Activated effector memory CD4-positive, alpha-beta T cell treated with Interleukin-2 at 50 U/mL for 16 hours (primary cell): ENCODE measurements around the gene DHRS1.

Experiments used
- DNase-seq: peaks from one replicate; pipeline ENCODE4 v3.0.0-alpha.2; 2020

The DHRS1 gene

DNA sequence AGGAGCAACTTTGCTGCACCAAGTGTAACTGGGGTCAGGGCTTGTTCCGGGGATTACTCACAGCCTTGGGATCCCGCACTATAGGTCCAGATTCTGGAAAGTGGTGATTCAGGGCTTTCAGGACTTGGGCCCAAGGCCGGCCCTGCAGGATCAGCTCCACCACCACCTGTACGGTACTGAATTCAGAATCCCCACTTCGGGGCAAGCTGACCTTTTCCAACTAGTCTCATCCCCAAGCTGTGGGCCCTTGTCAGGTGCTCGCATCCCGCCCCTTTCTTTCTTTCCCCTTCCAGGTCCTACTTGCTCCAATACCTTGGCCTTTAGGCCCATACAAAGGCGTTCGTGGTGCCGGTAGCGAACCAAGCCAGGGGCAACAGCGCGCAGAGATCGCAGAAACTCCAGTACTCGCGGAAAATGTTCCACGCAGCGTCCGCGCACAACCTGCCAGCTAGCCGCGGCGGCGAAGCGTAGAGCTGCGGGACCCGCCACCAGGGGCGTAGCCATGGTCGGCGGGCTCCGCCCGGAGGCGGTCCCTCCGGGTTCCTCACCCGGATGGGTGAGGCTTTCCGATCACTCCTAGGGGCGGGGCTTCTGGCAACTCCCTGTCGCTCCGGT is 57.6 kb downstream of the DHRS1 start:
- DNase-seq = peak; percentile 91
